A549 (cell line): ENCODE results near the gene POU2F3. TPM values are rescaled to one million over a fixed set of nuclear protein-coding genes. Genes with fewer than 3 reads are reported as not detected.

Experiments
- ATAC-seq, 2 experiments: fragments of 200-7000 bp in 1 of 2; fragments of >200 bp in 1 of 2; cut with Nextera tagmentation in 1 of 2; cut with Tn5 transposase in 1 of 2; 3 replicates each; pipeline versions ENCODE4 v1.8.0 to v1.9.1; 2018 to 2020; ENCODE audit warnings: mild to moderate bottlenecking in 1 of 2, moderate library complexity in 1 of 2
- CTCF ChIA-PET: fragments of 300-600 bp; sonication (Branson Sonifier 250); formaldehyde crosslinking; extraction: SDS; loops from one replicate; lab custom pipeline; 2021; ENCODE audit warnings: antibody characterized with exemption, inconsistent platforms; lab: Yijun Ruan, JAX
- POLR2A ChIA-PET: fragments of 350-600 bp; formaldehyde crosslinking; extraction: SDS; loops from one replicate; lab custom pipeline; 2021; ENCODE audit warnings: antibody characterized with exemption, inconsistent platforms; lab: Yijun Ruan, JAX
- DNase-seq, 2 experiments: peaks; one replicate each; pipeline versions ENCODE4 v3.0.0 to v3.0.0-alpha.2; 2011 to 2016; ENCODE audit warnings: low read depth in 1 of 2, low spot score in 1 of 2
- FAIRE-seq: peaks from 2 replicates; lab custom pipeline; 2011; peaks lifted over from hg19 to GRCh38; lab: Jason Lieb, UNC
- H3K27ac ChIP-seq, 2 experiments: fragments of >200 bp; sonication (Bioruptor Twin); formaldehyde crosslinking; 3 replicates each; pipeline ENCODE4 v1.5.1; 2016 to 2017
- H3K4me1 ChIP-seq: fragments of >200 bp; sonication (Bioruptor Twin); formaldehyde crosslinking; 3 replicates; pipeline ENCODE4 v1.6.1; 2016
- H3K4me2 ChIP-seq: fragments of >200 bp; sonication (Bioruptor Twin); formaldehyde crosslinking; 3 replicates; pipeline ENCODE4 v1.6.1; 2016
- H3K4me3 ChIP-seq: fragments of >200 bp; sonication (Bioruptor Twin); formaldehyde crosslinking; 3 replicates; pipeline ENCODE4 v1.5.1; 2016
- H3K9me3 ChIP-seq: fragments of >200 bp; sonication (Bioruptor Twin); formaldehyde crosslinking; 3 replicates; pipeline ENCODE4 v1.6.1; 2016
- CBX8 ChIP-seq: fragments of 200-600 bp; sonication (generic); IDR thresholded peaks from 2 replicates; pipeline ENCODE4 v1.6.1; 2016
- CEBPB ChIP-seq, 2 experiments: fragments of >200 bp in 1 of 2; sonication (Bioruptor Twin) in 1 of 2; formaldehyde crosslinking in 1 of 2; IDR thresholded peaks; 2 replicates each; pipeline ENCODE4 v1.6.1; 2012 to 2016
- CHD4 ChIP-seq: fragments of 200-600 bp; sonication (generic); IDR thresholded peaks from 2 replicates; pipeline ENCODE4 v1.6.1; 2016; ENCODE audit warnings: antibody characterized with exemption, mild to moderate bottlenecking, borderline replicate concordance
- EP300 ChIP-seq, 2 experiments: fragments of >200 bp; sonication (Bioruptor Twin); formaldehyde crosslinking; IDR thresholded peaks; 2 replicates in 1 of 2; 3 replicates in 1 of 2; pipeline ENCODE4 v1.6.1; 2016 to 2017
- FOXS1 ChIP-seq: fragments of 250-450 bp; sonication (Bioruptor Pico); IDR thresholded peaks from 2 replicates; pipeline ENCODE4 v1.5.0; 2020; ENCODE audit warnings: mild to moderate bottlenecking, moderate library complexity
- HES2 ChIP-seq: fragments of >200 bp; sonication (Bioruptor Twin); formaldehyde crosslinking; IDR thresholded peaks from 2 replicates; pipeline ENCODE4 v1.6.1; 2016
- HEYL ChIP-seq: fragments of 250-450 bp; sonication (Bioruptor Pico); IDR thresholded peaks from 2 replicates; pipeline ENCODE4 v1.8.0; 2021; ENCODE audit warnings: mild to moderate bottlenecking, moderate library complexity
- HOXB13 ChIP-seq: fragments of 250-450 bp; sonication (Bioruptor Pico); IDR thresholded peaks from 2 replicates; pipeline ENCODE4 v1.5.0; 2020; ENCODE audit warnings: low read depth, mild to moderate bottlenecking, moderate library complexity
- HOXB5 ChIP-seq: fragments of 250-450 bp; sonication (Bioruptor Pico); IDR thresholded peaks from 2 replicates; pipeline ENCODE4 v1.5.0; 2020; ENCODE audit warnings: mild to moderate bottlenecking, moderate library complexity
- MAX ChIP-seq: IDR thresholded peaks from 2 replicates; pipeline ENCODE4 v1.6.1; 2012
- MYC ChIP-seq: IDR thresholded peaks from 2 replicates; pipeline ENCODE4 v1.6.1; 2012; ENCODE audit warnings: mild to moderate bottlenecking, inconsistent platforms, low read length, improper control_type of control experiment, borderline replicate concordance
- RFX5 ChIP-seq: fragments of 450-650 bp; IDR thresholded peaks from 2 replicates; pipeline ENCODE4 v1.7.1; 2014; ENCODE audit warnings: antibody characterized with exemption, mild to moderate bottlenecking, moderate library complexity
- RNF2 ChIP-seq: fragments of 200-600 bp; sonication (generic); IDR thresholded peaks from 2 replicates; pipeline ENCODE4 v1.6.1; 2016; ENCODE audit warnings: low read depth, mild to moderate bottlenecking, antibody characterized with exemption, moderate library complexity, borderline replicate concordance
- SMC3 ChIP-seq: fragments of >200 bp; sonication (Bioruptor Twin); formaldehyde crosslinking; IDR thresholded peaks from 3 replicates; pipeline ENCODE4 v1.6.1; 2018; ENCODE audit warnings: inconsistent platforms
- SREBF2 ChIP-seq: fragments of 450-650 bp; IDR thresholded peaks from 2 replicates; pipeline ENCODE4 v1.6.1; 2014; ENCODE audit warnings: mild to moderate bottlenecking, moderate library complexity
- TFCP2L1 ChIP-seq: fragments of 250-450 bp; sonication (Bioruptor Pico); IDR thresholded peaks from 2 replicates; pipeline ENCODE4 v1.5.0; 2021; ENCODE audit warnings: mild to moderate bottlenecking
- TP53 ChIP-seq: fragments of 250-450 bp; sonication (Bioruptor Pico); IDR thresholded peaks from 2 replicates; pipeline ENCODE4 v1.5.0; 2021; ENCODE audit warnings: mild to moderate bottlenecking, moderate library complexity
- ZFP36 ChIP-seq: fragments of 450-650 bp; IDR thresholded peaks from 2 replicates; pipeline ENCODE4 v1.6.1; 2014; ENCODE audit warnings: borderline replicate concordance; ENCODE audit not compliant: partially characterized antibody
- ZSCAN20 ChIP-seq: fragments of 250-450 bp; sonication (Bioruptor Pico); IDR thresholded peaks from 2 replicates; pipeline ENCODE4 v1.8.0; 2022; ENCODE audit warnings: mild to moderate bottlenecking, moderate library complexity
- WGBS: methylation state at CpG from one replicate; pipeline ENCODE4 v1.1.6; 2017; ENCODE audit errors: missing lambda C conversion rate; 5-methylcytosine and 5-hydroxymethylcytosine counted together
- polyA plus RNA-seq, 4 experiments: library from polyadenylated mRNA; depleted of rRNA in 3 of 4; stranded (reverse); fragments of >200 nt; fragmentation: RNase III in 1 of 4; extraction: RNeasy Plus Mini Kit Qiagen cat#74134 plus additional on column Dnase treatment in 1 of 4; gene quantifications; 2 replicates in 3 of 4; 3 replicates in 1 of 4; pipeline ENCODE4 v1.2.3, GENCODE V29; 2011 to 2017
- TF ChIP-seq, protein P1 (sequence below): fragments of 450-650 bp; IDR thresholded peaks from 2 replicates; pipeline ENCODE4 v1.6.1; 2014; ENCODE audit warnings: antibody characterized with exemption
- TF ChIP-seq, protein P2 (sequence below): fragments of 150-350 bp; IDR thresholded peaks from 2 replicates; pipeline ENCODE4 v1.6.1; 2014; ENCODE audit warnings: low read depth, mild to moderate bottlenecking, low read length

Gene POU2F3
- polyA plus RNA-seq, 2 of the 4 experiments (the other 2 are of a cell fraction): not detected

DNA sequence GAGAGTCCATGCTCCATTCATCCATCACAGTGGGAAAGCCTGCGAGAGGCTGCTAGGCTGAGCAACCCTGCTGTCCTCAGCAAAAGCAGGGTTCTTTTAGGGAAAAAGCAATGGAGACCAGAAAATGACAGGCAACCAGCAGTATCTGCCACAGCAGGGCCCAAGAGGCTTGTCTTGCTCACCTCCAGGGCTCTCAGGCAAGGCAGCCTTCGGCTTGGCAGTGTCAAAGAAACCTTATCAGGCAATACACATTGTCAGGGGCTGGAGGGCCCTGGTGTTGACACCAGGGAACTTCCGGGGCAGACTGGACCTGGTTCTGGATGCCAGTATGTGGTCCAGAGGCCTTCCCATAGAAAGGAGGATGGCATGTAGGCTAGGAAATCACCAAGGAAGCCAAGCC, 74.9 kb downstream of the POU2F3 start:
- H3K4me2 ChIP-seq: no peak overlapping the region
- no peak overlapping the region for H3K27ac ChIP-seq
- DNase-seq (no peak), ATAC-seq (no peak), FAIRE-seq (no peak)
- no peaks in the 10 kb centered on the region for H3K4me1 ChIP-seq
- WGBS: 85% methylated on average over 2 of the region's 3 CpGs
- ChIA-PET POLR2A (no interaction called here), CTCF (interaction anchor here (4.0 kb wide), 1 partner anchor 12 kb away, joined by 25 read pairs; no protein-coding TSS in a partner anchor)
- H3K9me3 ChIP-seq: no peaks in the 10 kb centered on the region
- TF ChIP-seq RFX5: no peak
- no peak for TF ChIP-seq ZSCAN20 (CRISPR knock-in tag)
- TF ChIP-seq FOXS1 (CRISPR knock-in tag): no peak
- no peak for TF ChIP-seq RNF2
- TF ChIP-seq ZFP36: no peak
- TF ChIP-seq MYC: no peak
- TF ChIP-seq CBX8: no peak
- no peak for TF ChIP-seq HES2
- TF ChIP-seq CHD4: no peak
- H3K4me3 ChIP-seq: no peak overlapping the region

DNA sequence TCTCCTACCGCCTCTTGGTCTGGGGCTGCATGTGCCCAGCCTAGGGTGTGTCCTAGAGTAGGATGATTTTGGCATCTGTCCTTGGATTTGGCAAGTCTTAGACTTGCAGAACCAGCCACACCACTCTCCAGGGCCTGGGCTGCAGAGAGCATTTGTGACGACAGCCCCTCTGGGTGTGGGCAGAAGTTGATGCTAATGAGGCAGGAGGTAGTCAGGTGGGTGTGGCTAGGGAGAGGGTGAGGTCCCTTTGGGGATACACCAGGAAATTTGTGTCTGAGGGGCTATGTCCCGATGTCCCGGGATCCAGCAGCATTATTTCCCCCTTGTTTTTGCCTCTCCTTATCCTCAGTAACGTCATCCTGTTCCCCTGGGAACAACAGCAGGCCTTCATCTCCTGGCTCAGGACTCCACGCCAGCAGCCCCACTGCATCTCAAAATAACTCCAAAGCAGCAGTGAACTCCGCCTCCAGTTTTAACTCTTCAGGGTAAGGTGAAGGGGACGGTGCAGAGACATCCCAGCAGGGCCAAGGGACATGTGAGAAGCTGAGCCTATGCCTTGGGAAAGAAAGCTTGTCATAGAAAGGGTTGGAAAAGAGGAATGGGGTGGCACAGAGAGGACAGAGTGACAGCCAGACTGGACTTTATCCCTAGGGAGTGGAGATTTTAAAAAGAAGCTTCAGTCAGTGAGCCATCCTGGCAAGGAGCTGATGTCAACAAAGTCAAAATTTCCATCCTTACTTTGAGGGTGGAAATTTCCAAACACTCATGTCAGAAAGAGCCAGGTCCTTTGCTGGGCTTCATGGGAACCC, 77.1 kb downstream of the POU2F3 start:
- CTCF ChIA-PET: interaction anchor here (0.6 to 1.1 kb wide), 7 partner anchors 10 to 1068 kb away, joined by 3 to 5 read pairs (median 3); no protein-coding TSS in a partner anchor
- no peak overlapping the region for H3K4me2 ChIP-seq
- DNase-seq: no peak

More for the DNA sequence above, 77.1 kb downstream of the POU2F3 start:
- TF ChIP-seq SREBF2: no peak
- TF ChIP-seq SMC3: no peak
- TF ChIP-seq CBX8: no peak
- no peak for TF ChIP-seq HOXB13 (CRISPR knock-in tag)
- no peak for TF ChIP-seq EP300 (IDR thresholded peaks at IDR 0.05)
- no peak for TF ChIP-seq HOXB5 (CRISPR knock-in tag)
- TF ChIP-seq TFCP2L1: no peak
- TF ChIP-seq, protein P1, sequence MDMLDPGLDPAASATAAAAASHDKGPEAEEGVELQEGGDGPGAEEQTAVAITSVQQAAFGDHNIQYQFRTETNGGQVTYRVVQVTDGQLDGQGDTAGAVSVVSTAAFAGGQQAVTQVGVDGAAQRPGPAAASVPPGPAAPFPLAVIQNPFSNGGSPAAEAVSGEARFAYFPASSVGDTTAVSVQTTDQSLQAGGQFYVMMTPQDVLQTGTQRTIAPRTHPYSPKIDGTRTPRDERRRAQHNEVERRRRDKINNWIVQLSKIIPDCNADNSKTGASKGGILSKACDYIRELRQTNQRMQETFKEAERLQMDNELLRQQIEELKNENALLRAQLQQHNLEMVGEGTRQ: no peak
- TF ChIP-seq CHD4: no peak
- TF ChIP-seq, protein P2, sequence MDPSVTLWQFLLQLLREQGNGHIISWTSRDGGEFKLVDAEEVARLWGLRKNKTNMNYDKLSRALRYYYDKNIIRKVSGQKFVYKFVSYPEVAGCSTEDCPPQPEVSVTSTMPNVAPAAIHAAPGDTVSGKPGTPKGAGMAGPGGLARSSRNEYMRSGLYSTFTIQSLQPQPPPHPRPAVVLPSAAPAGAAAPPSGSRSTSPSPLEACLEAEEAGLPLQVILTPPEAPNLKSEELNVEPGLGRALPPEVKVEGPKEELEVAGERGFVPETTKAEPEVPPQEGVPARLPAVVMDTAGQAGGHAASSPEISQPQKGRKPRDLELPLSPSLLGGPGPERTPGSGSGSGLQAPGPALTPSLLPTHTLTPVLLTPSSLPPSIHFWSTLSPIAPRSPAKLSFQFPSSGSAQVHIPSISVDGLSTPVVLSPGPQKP: no peak
- TF ChIP-seq CEBPB (IDR thresholded peaks at IDR 0.05): no peak
- no peak for TF ChIP-seq MAX
- no peak for TF ChIP-seq TP53 (CRISPR knock-in tag)
- no peak for TF ChIP-seq HEYL (CRISPR knock-in tag)
- TF ChIP-seq HES2: no peak
- FAIRE-seq: no peak
- WGBS: 57% methylated on average over 8 of the region's 8 CpGs
- H3K27ac ChIP-seq: no peak overlapping the region
- no peaks in the 10 kb centered on the region for H3K4me1 ChIP-seq
- ATAC-seq: no peak
- no peaks in the 10 kb centered on the region for H3K9me3 ChIP-seq
- POLR2A ChIA-PET: no interaction called here
- no peak overlapping the region for H3K4me3 ChIP-seq
